ENCODE data around the gene DLG2.

Gene DLG2

DNA sequence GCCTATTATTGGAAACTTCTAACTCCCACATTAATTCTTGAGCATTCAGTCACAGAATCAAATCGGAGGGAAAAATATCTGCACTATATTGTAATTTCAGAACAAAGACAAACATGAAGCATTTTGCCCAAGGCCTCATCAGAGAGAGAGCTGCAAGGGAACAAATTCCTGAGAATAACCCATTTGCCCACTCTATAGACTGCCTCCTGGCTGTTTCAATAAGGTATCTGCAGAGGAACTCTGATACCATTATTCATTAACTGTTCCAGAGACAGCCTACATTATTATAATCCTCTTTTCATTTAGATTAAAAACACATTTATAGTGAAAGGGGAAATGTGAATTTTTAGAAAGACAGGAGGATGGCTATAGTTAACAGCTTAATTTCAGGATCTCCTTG lies 663.9 kb downstream of the DLG2 start:
- no peak for DNase-seq

DNA sequence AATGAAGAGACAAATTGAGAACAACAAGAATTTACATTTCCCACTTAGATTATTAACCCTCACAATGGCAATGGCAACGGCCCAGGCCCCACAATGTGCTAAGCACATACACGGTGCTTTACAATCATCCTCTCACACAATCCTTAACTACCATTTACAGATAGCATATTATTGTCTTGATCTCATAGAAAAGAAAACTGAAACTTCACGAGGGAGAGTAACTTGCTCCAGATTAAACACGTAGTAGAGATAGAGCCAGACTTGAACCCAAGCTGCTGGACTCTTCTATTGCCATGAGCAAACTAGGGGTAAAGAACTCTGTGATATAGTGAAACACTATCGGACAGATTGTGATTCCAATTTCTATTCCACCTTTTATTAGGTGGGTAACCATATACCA lies 665.1 kb downstream of the DLG2 start:
- DNase-seq, result no peak

GRCh38 chr11:84958295-84958694 lies 668.8 kb downstream of the DLG2 start:
- no peak for DNase-seq

DNA sequence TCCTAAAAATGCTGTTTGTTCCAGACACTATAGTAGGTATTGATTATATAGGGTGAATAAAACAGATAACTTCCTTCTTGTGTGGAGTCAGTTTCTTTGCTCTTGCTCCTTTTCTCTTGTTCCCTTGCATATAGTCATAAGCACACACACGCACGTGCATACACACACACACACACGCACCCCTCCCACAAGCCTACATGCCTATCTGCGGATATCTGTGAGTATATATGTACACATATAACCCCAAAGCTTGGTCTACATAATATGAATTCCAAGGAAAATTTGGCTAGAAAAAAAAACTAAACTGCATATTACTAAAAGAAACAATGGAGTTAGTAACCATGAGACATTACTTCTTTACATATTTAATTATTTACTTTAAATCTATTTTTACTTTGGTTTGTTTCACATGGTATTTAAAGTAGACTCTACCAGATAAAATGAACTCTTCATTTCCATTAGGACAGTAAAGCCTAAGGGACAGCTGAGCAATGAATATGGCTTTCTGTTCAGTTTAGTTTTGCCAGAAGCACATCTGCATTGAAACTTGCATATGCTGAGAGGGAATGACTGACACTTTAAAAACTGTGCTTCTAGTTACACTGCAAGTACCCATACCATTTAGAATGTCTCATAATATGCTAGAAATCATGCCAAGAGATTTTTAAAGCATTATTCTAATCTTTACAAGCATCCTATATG lies 676.4 kb downstream of the DLG2 start:
- no peak for DNase-seq

- DNase-seq, result no peak
Observed at GRCh38 chr11:84947970-84948580, 679.1 kb downstream of the DLG2 start.

DNA sequence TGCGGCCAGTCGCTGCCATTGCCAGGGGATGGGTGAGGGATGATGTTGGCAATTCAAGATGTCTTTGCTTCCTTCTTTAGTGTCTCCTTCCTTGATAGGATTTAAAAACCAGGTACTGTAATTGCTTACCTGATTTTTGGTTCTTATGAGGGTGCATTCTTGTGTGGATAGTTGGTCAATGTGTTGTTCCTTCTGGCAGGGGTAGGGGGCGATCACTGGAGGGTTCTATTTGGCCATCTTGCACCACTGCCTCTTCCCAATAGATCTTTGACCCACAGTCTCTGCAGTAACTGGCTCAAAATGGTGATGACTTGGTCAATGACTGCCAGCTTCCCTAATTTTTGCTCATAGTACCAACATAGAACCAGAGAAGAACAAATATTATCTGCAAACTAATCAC lies 680.1 kb downstream of the DLG2 start:
- DNase-seq, result no peak

- no peak for DNase-seq
Observed at GRCh38 chr11:84930863-84931262, 696.3 kb downstream of the DLG2 start.

DNA sequence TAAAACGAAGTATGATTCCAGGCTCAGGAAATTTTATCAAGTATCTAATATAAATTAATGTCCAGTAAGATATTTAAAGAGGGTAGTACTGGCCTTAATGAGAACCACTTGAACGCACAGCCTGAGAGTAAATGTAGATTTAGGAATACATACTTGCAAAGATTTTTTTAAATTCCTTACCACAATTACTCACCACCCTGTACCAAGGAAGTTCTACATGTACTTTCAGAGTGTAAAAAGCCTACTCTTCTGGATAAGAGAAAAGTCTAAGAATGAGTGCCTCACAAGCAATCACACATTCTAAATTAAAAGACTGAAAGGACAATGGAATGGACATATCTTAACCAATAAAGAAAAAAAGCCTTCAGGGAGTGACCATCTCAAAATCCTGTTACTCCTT lies 697.4 kb downstream of the DLG2 start:
- DNase-seq, result no peak

GRCh38 chr11:84924154-84924692 lies 702.9 kb downstream of the DLG2 start:
- no peak for DNase-seq

DNA sequence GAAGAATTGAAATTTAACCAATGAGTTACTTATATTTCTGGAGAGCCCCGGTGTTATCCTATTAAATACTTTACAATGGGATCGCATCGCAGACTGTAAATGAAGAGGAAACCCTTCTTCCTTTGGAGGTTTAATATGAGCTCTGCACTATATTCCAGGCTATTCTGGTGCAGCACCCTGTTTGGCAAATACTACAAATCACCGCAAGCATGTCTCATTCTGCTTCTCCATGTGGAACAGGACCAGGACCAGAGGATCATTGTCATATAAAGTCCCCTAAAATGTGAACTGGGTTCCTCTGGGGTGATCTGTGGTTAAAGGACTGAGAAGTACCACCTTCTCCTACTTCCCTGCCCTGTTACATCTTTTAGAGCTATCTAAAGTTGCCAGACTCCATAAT lies 703.7 kb downstream of the DLG2 start:
- no peak for DNase-seq

GRCh38 chr11:84922836-84923235 lies 704.3 kb downstream of the DLG2 start:
- no peak for DNase-seq

DNA sequence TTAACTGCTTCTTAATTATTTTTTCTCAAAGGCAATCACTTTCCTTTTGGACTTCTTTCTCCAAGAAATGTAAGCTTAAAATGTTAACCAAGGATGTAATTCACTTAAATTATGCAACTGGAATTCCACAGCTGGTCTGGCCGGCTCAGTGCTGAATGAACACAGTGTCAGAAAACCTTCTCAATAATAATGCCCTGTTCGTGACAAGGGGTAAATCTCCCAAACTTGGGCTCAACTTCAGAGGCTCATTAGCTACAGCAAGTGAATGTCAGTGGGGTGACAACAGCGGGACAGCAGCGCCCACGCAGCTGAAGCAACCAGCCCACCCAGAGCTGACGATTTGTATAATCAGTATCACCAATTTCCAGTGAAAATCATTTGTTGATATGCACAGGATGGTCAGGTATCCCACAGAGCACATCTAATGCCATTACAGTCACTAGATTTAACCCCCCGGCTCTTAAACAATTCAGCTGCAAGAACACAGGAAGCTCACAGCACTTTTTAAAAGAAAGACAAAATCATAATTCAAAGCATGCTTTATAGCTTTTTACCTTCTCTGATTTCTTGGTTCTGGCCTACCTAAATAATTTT lies 704.8 kb downstream of the DLG2 start:
- DNase-seq, result no peak

DNA sequence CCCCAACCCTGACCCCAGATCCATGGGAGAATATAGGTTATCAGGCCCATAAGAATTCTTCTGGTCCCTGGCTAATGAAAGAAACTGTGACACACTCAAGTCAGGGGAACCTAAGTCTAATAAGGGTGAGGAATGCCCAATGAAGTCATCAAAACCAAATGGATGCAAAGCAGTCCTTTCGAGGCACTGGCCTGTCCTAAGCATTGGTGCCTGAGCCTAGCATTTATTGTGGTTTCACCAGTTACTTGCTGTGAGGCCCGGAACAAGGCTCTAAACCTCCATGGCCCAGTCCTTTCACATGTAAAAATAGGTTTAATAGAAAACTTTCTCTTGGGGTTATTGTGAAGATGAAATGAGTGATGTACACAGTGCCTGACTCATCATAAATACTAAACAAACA lies 712.6 kb downstream of the DLG2 start:
- no peak for DNase-seq

DNA sequence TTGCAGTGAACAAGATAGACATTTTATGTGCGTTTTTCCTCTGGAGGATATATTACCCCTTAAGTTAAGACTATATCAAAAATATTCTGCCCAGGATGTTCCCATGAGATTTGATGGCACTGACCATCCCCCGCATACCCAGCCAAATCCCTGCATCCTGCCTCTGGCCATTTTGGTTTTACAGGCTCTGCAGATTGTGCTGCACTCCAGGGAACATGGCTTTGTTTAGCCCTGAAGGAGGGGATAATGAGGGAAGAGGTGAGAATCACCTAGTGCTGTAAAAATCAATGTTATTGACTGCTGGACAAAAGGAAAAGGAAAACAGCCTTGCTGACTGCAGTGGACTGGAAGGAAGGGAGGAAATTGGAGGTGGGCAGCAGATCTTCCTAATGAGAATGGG lies 717.4 kb downstream of the DLG2 start:
- DNase-seq, result no peak

- no peak for DNase-seq
Observed at GRCh38 chr11:84906995-84907394, 720.1 kb downstream of the DLG2 start.

DNA sequence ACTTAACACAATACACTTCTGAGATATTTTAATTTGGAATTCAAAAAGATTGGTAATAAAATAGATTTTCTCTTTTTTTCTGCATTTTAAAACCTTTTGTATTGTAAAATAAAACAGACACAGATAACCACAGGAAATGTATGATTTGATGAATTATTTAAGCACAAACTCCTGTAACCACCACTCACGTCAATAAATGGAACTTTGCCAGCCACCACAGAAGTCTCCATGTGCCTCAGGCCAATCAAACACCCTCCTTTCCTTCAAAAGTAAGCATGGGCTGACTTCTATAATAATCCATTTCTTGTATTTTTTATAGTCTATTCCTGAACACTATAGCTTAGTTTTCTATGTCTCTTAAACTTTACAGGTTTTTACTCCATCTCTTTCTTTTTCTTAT lies 721.7 kb downstream of the DLG2 start:
- DNase-seq, result no peak

DNA sequence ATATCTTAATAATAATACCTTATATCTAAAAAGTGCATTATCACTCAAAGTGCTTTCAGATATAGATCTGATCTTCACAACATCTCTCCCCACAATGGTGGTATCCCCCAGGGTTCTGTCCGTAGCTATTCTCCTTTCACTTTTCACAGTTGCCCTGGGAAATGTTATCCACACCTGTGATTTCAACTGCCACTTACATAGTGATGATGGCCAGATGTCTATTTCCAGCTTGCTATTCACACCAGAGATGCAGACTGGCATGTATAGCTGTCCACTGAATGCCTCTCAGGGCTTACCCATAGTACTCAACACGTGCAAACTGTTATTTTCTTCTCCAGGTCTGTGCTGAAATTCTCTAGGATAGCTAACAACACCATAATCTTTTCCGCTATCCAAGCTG lies 724.7 kb downstream of the DLG2 start:
- no peak for DNase-seq

DNA sequence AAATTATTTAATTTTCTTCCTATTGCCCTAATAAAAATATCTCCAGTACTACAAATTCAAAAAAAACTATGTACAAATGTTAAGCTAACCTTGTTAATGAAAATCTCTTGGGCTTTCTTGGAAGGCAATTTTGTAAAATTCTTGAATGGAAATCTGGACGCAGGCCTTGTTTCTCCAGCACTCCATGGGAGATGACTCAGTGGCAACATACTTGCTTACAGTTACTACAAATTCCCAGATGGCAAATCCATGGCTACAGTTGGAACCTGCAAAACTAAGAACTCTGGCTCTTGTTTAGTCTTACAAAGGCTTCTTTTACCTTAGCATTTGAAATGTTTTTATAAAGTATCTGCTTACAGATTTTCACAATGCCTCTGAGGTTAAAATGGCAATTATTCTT lies 725.2 kb downstream of the DLG2 start:
- no peak for DNase-seq

- DNase-seq, result no peak
Observed at GRCh38 chr11:84899740-84900139, 727.4 kb downstream of the DLG2 start.

DNA sequence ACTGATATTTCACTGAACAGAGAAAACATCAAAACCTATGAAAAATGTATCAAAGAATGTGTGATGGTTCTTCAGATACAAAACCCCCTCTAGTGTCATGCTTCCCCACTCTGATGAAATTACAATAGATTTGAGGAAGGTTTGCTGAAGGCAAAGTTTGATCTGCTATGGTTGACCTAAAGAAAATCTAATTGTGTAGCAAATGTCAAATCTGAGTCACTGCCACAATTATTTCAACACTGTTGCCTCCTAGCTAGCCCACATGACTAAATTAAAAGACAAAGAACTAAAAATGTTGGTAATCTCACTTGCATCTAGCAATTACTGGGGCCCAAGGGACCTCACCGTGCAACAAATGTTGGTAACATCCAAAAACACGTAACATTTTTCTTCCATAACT lies 728.0 kb downstream of the DLG2 start:
- DNase-seq, result no peak

- DNase-seq, result no peak
Observed at GRCh38 chr11:84894666-84895065, 732.5 kb downstream of the DLG2 start.

DNA sequence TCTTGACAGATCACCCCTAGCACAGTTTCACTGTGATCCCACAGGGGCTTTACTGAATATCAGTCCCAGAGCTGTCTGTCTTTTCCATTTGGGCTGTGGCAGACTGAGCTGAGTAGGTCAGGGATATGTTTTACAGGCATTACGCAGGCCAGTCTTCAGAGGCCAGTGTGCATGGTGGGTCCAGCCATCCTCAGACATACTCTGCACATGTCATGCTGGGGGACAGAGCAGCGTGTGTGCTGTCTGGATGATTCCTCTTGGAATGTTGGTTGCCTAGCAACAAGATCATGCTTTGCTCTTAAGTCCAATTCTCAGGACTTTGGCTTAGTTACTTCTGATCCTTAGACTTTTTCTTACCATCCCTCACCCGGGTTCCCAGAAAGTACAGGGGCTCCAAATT lies 736.5 kb downstream of the DLG2 start:
- DNase-seq, result no peak

DNA sequence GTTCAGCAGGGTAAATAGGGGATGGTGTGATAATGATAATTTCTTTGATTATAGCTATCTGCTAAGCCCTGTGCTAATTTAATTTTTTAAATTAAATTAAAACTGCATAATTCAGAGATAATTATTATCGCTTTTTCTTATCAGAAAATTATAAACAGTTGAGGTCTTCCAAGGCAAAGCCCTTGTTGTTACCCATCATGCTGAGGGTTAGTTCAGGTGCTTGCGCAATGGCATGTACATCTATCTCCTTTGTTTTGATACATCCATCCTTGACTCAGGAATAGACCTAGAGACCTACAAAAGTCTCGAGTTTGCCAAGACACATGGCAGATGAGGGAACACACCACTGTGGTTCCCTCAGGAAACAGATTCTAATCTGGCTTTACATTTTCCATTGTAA lies 737.6 kb downstream of the DLG2 start:
- no peak for DNase-seq

DNA sequence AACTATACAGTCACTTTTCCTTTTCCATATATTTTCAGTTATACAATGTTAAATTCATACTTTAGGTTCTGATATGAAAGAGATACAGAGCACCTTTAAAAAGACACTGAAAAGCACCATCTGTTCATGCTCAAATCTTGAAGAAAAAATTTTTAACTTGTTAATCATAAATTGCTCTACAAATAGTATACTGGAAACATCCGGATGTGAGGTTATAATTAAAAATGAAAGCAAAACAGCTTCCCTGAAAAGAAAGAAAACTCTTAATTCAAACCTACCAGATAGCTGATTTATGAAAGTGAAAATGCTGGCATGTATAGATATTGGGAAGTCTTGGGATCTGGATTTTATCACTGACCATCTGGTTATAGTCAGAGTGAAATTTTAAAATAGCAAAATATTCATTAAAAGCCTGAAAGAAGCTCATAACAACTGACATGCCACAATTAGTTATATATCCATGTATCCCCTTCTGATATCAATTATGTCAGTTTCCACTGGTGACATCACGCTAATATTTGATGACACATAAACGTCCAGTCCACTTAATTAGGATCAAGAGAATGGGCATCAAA lies 740.0 kb downstream of the DLG2 start:
- no peak for DNase-seq
